Caco-2 (cell line): ENCODE data around the gene NKD1. TPM values are rescaled to one million over a fixed set of nuclear protein-coding genes. Genes with fewer than 3 reads are reported as not detected.

Source experiments
- BruUV-seq: library from RNA; stranded (reverse); fragments of 400-500 nt; replicated peaks from 2 replicates; lab custom pipeline; 2021; lab: Mats Ljungman, UMichigan
- CTCF ChIA-PET: fragments of 300-600 bp; sonication (Branson Sonifier 250); formaldehyde crosslinking; loops from one replicate; lab custom pipeline; 2022; ENCODE audit warnings: antibody characterized with exemption; lab: Charles Lee
- POLR2A ChIA-PET: fragments of 300-600 bp; sonication (Branson Sonifier 250); formaldehyde crosslinking; loops from one replicate; lab custom pipeline; 2022; ENCODE audit warnings: antibody characterized with exemption; lab: Charles Lee
- DNase-seq, 2 experiments: peaks; one replicate each; pipeline versions ENCODE4 v3.0.0 to v3.0.0-alpha.2; 2020 to 2022
- H3K27me3 ChIP-seq: replicated peaks from 2 replicates; pipeline ENCODE4 v1.6.0; 2011; ENCODE audit warnings: low read length; ENCODE audit not compliant: control insufficient read depth, insufficient read depth
- H3K36me3 ChIP-seq: 2 replicates; pipeline ENCODE4 v1.5.1; 2011; ENCODE audit warnings: low read length; ENCODE audit not compliant: control insufficient read depth, insufficient read depth
- H3K4me1 ChIP-seq: fragments of 250-450 bp; sonication (Bioruptor Pico); 2 replicates; pipeline ENCODE4 v1.5.1; 2020; ENCODE audit warnings: mild to moderate bottlenecking
- H3K4me3 ChIP-seq: 2 replicates; pipeline ENCODE4 v1.5.1; 2011; ENCODE audit warnings: low read depth, mild to moderate bottlenecking, control low read depth, low read length
- H3K9me3 ChIP-seq: fragments of 250-450 bp; sonication (Bioruptor Pico); 2 replicates; pipeline ENCODE4 v1.5.1; 2020; ENCODE audit warnings: mild to moderate bottlenecking, moderate library complexity
- H3K27ac Mint-ChIP-seq: one replicate; pipeline ENCODE4 v1.8.0; 2022; ENCODE audit warnings: mixed read lengths; ENCODE audit not compliant: unreplicated experiment
- H3K27me3 Mint-ChIP-seq: one replicate; pipeline ENCODE4 v1.8.0; 2022; ENCODE audit warnings: mixed read lengths; ENCODE audit not compliant: insufficient read depth, unreplicated experiment
- H3K36me3 Mint-ChIP-seq: one replicate; pipeline ENCODE4 v1.8.0; 2022; ENCODE audit warnings: mild to moderate bottlenecking, mixed read lengths; ENCODE audit not compliant: insufficient read depth, unreplicated experiment
- H3K4me1 Mint-ChIP-seq: one replicate; pipeline ENCODE4 v1.8.0; 2022; ENCODE audit warnings: low read depth, mixed read lengths; ENCODE audit not compliant: unreplicated experiment
- H3K4me3 Mint-ChIP-seq: one replicate; pipeline ENCODE4 v1.8.0; 2022; ENCODE audit warnings: mild to moderate bottlenecking, moderate library complexity, mixed read lengths; ENCODE audit not compliant: unreplicated experiment
- H3K9me3 Mint-ChIP-seq: one replicate; pipeline ENCODE4 v1.8.0; 2022; ENCODE audit warnings: mixed read lengths; ENCODE audit not compliant: unreplicated experiment
- CTCF ChIP-seq, 2 experiments: fragments of 200-600 bp in 1 of 2; IDR thresholded peaks; 1 replicate in 1 of 2; 2 replicates in 1 of 2; pipeline versions ENCODE4 v1.5.1 to v1.8.0; 2011 to 2022; ENCODE audit warnings: antibody characterized with exemption in 1 of 2, control low read depth in 1 of 2, inconsistent platforms in 1 of 2, low read depth in 1 of 2, low read length in 1 of 2, mild to moderate bottlenecking in 1 of 2, moderate library complexity in 1 of 2; ENCODE audit not compliant: insufficient read depth in 1 of 2, severe bottlenecking in 1 of 2, unreplicated experiment in 1 of 2
- intact Hi-C: fragments of 100-400 bp; cut with micrococcal nuclease; formaldehyde crosslinking; loops from one replicate; pipeline ENCODE4 v1.10.0; 2022; ENCODE audit not compliant: unreplicated experiment
- total RNA-seq: library from RNA; stranded (reverse); gene quantifications from 2 replicates; pipeline ENCODE4 v1.2.3, GENCODE V29; 2022

Gene NKD1
- total RNA-seq, 1 experiment from 2014 or later = 54.9 TPM

DNA sequence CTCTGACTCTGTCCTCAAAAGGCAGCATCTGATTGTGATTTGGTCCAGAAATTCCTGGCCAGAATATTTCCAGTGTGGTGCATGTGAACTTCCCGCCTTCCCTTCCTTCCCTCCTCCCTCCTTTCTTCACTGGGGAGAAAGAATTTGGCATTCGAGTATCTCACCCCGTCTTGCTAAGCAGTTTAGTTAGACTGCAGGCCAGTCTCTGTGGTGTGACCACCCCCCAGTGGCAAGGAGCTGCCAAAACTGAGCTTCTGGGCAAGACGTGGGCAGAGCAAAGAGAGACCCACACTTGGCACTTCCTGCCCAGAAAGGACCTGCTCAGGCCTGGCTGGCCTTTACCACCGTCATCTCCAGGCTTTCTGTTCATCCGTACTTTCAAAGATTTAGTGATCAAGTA is 96.5 kb downstream of the NKD1 start:
- TF ChIP-seq CTCF (IDR thresholded peaks at IDR 0.05; ENCODE audit: insufficient read depth in 1 of 2, low read depth in 1 of 2, low read length in 1 of 2, severe bottlenecking in 1 of 2, unreplicated experiment in 1 of 2) = peak; percentile 34 to 68
- H3K27ac Mint-ChIP-seq = no peak overlapping the region
- no peaks in the 10 kb centered on the region for H3K27me3 Mint-ChIP-seq
- no TSS peak for BruUV-seq
- no peaks in the 10 kb centered on the region for H3K9me3 ChIP-seq
- H3K36me3 ChIP-seq = no peaks in the 10 kb centered on the region
- ChIA-PET CTCF (interaction anchor here (0.8 to 1.6 kb wide), 9 partner anchors 17 to 318 kb away, joined by 3 to 14 read pairs (median 5); no protein-coding TSS in a partner anchor), POLR2A (interaction anchor here (0.6 kb wide), 1 partner anchor 97 kb away, joined by 3 read pairs; no protein-coding TSS in a partner anchor)
- H3K4me1 ChIP-seq = no peaks in the 10 kb centered on the region
- intact Hi-C loops = loop anchor here (1.0 kb wide), 1 partner anchor 270 kb away; no protein-coding TSS in a partner anchor
- H3K36me3 Mint-ChIP-seq = peaks cover 18% of the 10 kb centered on the region
- H3K4me1 Mint-ChIP-seq = no peaks in the 10 kb centered on the region
- no peaks in the 10 kb centered on the region for H3K27me3 ChIP-seq
- no peak overlapping the region for H3K4me3 ChIP-seq
- no peaks in the 10 kb centered on the region for H3K9me3 Mint-ChIP-seq
- DNase-seq = peak in 1 of 2 experiments; percentile 57
- no peak overlapping the region for H3K4me3 Mint-ChIP-seq

- H3K9me3 Mint-ChIP-seq = no peaks in the 10 kb centered on the region
- Histone ChIP-seq H3K4me3 (no peak overlapping the region), H3K36me3 (no peaks in the 10 kb centered on the region), H3K9me3 (no peaks in the 10 kb centered on the region), H3K27me3 (no peaks in the 10 kb centered on the region), H3K4me1 (no peaks in the 10 kb centered on the region)
- BruUV-seq = no TSS peak
- no peak overlapping the region for H3K27ac Mint-ChIP-seq
- H3K4me1 Mint-ChIP-seq = no peaks in the 10 kb centered on the region
- DNase-seq = no peak
- no peak for TF ChIP-seq CTCF (IDR thresholded peaks at IDR 0.05; ENCODE audit: insufficient read depth in 1 of 2, low read depth in 1 of 2, low read length in 1 of 2, severe bottlenecking in 1 of 2, unreplicated experiment in 1 of 2)
- CTCF ChIA-PET = interaction anchor here (0.8 to 1.6 kb wide), 6 partner anchors 18 to 319 kb away, joined by 3 to 14 read pairs (median 6); no protein-coding TSS in a partner anchor
- H3K27me3 Mint-ChIP-seq = no peaks in the 10 kb centered on the region
- intact Hi-C loops = no loop called here
- H3K36me3 Mint-ChIP-seq = peaks cover 19% of the 10 kb centered on the region
- H3K4me3 Mint-ChIP-seq = no peak overlapping the region
- POLR2A ChIA-PET = no interaction called here
These were observed 97.5 kb downstream of the NKD1 start for GRCh38 chr16:50645563-50646220.

DNA sequence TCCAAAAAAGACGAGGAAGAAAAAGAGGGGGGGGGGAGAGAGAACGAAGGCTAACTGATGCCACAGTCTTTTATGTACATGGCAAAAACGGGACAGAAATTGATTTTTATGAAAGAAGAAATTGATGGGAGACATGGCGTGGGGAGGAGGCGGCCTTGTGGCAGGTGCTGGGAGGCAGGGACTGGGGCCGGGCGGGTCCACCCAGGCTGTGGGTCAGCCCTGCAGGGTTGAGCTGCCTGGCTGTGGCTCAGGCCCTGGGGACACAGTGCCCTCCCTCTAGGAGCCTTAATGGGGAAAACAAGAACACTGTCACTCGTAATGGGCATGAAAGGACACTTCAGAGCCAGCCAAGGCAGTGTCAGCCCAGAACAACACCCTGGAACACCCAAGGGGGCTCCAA is 98.1 kb downstream of the NKD1 start:
- Histone ChIP-seq H3K4me3 (no peak overlapping the region), H3K9me3 (no peaks in the 10 kb centered on the region), H3K4me1 (no peaks in the 10 kb centered on the region), H3K36me3 (no peaks in the 10 kb centered on the region), H3K27me3 (no peaks in the 10 kb centered on the region)
- CTCF ChIA-PET = interaction anchor here (0.6 to 1.0 kb wide), 2 partner anchors 16 to 160 kb away, joined by 3 read pairs; no protein-coding TSS in a partner anchor
- no peaks in the 10 kb centered on the region for H3K4me1 Mint-ChIP-seq
- H3K36me3 Mint-ChIP-seq = peaks cover 19% of the 10 kb centered on the region
- no peak overlapping the region for H3K27ac Mint-ChIP-seq
- H3K27me3 Mint-ChIP-seq = no peaks in the 10 kb centered on the region
- no peak overlapping the region for H3K4me3 Mint-ChIP-seq
- DNase-seq = no peak
- POLR2A ChIA-PET = no interaction called here
- BruUV-seq = no TSS peak
- TF ChIP-seq CTCF (IDR thresholded peaks at IDR 0.05; ENCODE audit: insufficient read depth in 1 of 2, low read depth in 1 of 2, low read length in 1 of 2, severe bottlenecking in 1 of 2, unreplicated experiment in 1 of 2) = no peak
- H3K9me3 Mint-ChIP-seq = peaks cover under 1% of the 10 kb centered on the region
- intact Hi-C loops = no loop called here
